Stimulated activated CD4-positive, alpha-beta T cell treated with anti-CD3 and anti-CD28 coated beads, Interleukin-15, amount 100 ng/mL, for 1 hour (primary cell): Measurements from ENCODE around the gene NLRX1.
"Not testable (repeated sequence)": the region's sequence is repeated elsewhere in the genome, so short reads cannot be mapped to it uniquely, and the experiment has no call there.

Experiments used
- DNase-seq, 2 donors: peaks; one replicate each; pipeline ENCODE4 v3.0.0-alpha.2; 2020; ENCODE audit warnings: low read depth in 1 of 2, low spot score in 1 of 2

NLRX1 gene

GRCh38 chr11:119205574-119206510, 37.3 kb downstream of the NLRX1 start, which contains the start of gene CBL:
Gene CBL, plus strand, starts transcription at chr11:119206339. Its CDS starts 79 bp downstream, at chr11:119206418.
- DNase-seq = peak; percentile 97 to 98

- DNase-seq = peak; percentile 9 to 32
Observed at GRCh38 chr11:119206511-119207414, 38.2 kb downstream of the NLRX1 start.

GRCh38 chr11:119207415-119207960, 39.0 kb downstream of the NLRX1 start:
- no peak for DNase-seq

- no peak for DNase-seq
Observed at GRCh38 chr11:119209186-119209585, 40.7 kb downstream of the NLRX1 start.

- DNase-seq = no peak
Observed at GRCh38 chr11:119210050-119210449, 41.5 kb downstream of the NLRX1 start.

- DNase-seq = no peak
Observed at GRCh38 chr11:119218141-119218878, 49.8 kb downstream of the NLRX1 start.

GRCh38 chr11:119222308-119222707, 53.8 kb downstream of the NLRX1 start:
- DNase-seq = no peak

GRCh38 chr11:119222891-119223290, 54.4 kb downstream of the NLRX1 start:
- no peak for DNase-seq

- no peak for DNase-seq
Observed at GRCh38 chr11:119223856-119224255, 55.3 kb downstream of the NLRX1 start.

GRCh38 chr11:119228535-119229287, 60.2 kb downstream of the NLRX1 start:
- not testable (repeated sequence) for DNase-seq

- no peak for DNase-seq
Observed at GRCh38 chr11:119229288-119229672, 60.8 kb downstream of the NLRX1 start.

- DNase-seq = no peak
Observed at GRCh38 chr11:119229741-119230140, 61.2 kb downstream of the NLRX1 start.
